T follicular helper cell (primary cell): Measurements from ENCODE around the gene ADGRB3.

ENCODE experiments used
- DNase-seq: peaks from one replicate; pipeline ENCODE4 v3.0.0-alpha.2; 2020; ENCODE audit warnings: low read depth

Gene ADGRB3

DNA sequence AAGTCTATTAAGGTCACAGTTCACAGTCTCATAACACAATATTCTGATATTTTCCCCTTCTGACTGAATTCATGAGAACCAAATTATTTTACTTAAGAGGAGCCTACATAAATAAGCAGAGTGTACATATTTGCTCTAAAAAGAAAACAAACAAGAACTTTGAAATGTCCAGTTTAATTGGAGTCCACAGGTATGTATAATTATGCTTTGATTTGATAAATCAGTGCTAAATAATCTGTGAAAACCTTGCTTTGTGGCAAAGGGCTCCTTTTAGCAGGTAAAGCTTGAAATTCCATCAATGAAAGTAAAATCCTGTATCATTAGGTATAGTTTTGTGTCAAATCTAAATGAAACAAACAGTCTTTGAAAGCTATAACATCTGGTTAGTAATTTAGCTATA lies 69.4 kb downstream of the ADGRB3 start:
- DNase-seq: no peak

DNA sequence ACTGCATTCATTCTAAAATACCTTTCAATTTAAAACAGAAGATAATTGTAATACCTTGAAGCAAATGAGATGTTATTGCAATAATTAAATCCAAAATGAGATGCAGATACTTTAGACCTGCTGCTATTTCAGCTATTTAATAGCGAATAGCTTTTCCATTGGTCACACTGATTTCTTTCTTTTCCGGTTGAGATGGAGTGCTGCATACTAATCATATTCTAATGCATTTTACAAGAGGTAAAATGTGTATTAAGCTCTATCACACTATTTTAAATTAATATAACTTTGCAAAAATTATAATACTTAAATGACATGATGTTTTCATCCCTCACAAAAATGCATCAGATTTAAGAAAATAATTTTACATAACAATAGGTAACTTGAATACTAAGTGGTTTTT lies 74.0 kb downstream of the ADGRB3 start:
- DNase-seq: no peak

DNA sequence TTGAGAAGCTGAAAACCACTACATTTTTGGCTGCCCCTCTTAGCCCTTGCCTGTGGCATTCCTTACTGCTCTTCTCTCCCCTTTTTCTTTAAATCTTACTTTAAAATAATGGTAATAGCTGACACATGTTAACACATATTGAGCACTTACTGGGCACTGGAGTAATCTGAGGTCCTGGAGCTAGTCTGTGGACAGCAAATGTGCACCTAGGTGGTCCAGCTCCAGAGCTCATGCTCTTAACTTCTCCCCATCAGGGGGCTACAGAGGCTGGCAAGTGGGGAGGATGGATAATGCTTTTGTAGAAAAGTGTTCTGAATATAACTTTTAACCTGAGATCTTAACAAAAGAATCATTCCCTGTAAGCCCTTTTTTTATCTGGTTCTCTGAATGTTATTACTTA lies 74.8 kb downstream of the ADGRB3 start:
- no peak for DNase-seq

DNA sequence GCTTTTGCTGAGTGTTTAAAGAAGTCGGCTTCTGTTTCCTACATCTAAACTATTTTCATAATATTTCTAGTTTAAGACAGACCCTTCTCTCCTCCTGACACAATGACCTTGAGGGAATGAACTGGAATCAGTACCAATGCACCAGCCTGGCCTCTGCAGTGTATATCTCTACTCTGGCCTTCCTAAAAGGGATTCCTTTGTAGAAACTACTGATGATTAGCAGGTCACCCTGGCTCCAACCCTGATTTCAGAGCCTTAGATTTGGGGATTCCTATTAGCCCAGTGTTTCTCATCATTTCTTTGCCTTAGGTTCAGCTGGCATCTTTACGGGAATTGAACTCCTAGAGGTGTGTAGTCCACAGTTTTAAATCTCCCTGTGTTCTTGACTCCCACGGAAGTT lies 75.4 kb downstream of the ADGRB3 start:
- DNase-seq: no peak

DNA sequence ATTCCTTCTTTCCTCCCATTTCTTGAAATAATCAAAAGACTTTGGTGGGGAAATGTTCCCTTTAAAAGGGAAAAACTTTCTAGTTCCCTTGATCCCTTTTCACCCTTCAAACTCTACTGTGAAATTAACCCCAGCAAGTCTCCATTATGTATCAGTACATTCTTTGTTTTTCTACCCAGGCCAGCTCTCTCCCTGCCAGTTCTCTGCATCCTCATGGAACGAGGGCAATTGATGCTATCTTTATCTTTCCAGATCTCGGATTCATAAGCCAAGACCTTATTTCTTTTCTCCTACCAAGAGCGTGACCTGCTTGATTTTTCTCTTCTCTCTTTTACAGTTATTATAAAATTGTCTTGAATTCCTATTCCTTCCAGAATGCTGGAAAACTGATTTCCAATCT lies 75.8 kb downstream of the ADGRB3 start:
- no peak for DNase-seq

DNA sequence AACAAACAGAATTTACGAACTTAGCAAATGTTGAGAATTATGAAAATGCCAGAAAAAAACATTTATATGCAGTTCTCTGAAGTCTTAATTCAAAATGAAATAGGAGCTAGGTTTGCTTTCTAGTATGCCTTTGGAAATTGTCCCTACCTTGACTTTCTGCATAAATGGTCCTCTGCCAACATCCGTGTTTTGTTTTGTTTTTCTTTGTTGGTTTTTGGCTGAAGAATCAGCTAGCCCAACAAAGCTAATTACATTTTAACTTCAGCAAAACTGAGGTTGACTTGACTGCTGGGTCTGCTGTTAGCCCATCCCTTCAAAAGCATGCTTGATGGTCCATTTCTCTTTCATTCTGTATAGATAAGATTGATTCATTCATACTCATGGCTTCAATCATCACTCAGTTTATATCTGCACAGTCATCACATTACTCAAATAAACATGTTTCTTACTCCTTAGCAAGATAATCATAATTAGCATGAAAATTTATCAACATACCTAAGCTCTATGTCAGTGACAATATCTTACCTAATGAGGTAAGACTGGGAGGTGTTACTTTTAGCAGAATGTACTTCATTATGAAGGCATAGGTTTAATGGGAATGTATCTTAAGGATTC lies 76.4 kb downstream of the ADGRB3 start:
- no peak for DNase-seq

DNA sequence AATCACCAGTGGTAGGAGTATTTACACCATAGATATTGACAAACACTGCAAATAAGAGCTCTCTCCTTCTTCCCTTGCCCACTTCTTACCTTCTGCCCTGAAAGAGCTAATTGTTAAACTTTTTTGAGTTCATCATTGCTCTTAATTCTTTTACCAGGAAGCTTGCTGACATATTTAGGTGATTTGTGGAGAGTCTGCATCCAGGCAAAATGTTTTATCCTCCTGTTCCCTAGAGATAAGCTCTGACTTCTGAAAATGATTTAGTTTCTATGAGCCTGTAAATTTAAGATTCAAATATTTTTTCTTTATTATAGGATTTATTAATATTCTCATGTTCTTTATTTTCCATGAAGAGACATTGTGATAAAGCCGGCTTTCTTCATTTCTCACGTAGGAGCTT lies 81.5 kb downstream of the ADGRB3 start:
- no peak for DNase-seq

DNA sequence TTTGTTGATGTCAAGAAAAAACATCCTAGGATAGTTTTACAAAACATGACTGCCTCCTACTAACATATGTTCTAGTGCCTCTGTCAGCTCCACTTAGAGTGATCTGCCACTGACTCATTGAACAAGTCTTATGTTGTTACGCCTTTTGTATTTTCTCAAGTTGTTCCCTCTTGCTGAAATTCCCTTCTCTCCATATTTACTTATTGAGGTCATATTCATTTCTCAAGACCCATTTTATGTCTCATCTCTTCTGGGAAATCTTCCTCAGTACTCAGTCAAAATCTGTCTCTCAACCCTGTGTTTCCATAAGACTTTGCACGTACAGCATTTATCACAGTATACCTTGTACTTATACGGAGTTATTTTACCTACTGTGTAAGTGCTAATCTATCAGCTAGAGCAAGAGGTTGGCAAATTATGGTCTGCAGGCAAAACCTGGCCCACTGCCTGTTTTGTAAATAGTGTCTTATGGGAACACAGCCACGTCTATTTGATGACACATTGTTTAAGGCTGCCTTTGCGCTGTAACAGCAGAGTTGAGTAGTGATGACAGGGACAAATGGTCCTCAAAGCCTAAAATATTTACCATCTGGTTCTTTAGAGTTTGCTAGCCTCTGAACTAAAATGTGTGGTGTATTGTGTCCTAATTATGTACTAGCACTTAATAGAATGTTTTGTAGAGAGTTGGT lies 83.4 kb downstream of the ADGRB3 start:
- no peak for DNase-seq

DNA sequence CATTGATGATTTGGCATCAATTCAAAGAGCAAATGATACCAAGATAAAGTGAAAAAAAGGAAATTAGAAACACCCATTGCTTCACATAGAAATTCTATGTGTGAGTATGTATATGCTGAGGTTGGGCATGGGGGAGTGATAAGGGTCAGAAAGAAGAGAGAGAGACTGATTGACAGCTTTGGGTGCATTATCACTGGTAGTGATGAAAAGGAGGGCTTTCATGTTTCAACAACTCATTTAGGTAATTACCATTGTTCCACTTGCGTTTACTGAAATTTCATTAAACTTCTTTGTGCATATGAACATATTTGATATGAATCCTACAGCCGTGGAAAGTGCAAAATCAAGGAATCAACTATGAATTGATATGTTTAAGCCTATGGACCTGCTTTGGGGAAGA lies 84.7 kb downstream of the ADGRB3 start:
- no peak for DNase-seq

DNA sequence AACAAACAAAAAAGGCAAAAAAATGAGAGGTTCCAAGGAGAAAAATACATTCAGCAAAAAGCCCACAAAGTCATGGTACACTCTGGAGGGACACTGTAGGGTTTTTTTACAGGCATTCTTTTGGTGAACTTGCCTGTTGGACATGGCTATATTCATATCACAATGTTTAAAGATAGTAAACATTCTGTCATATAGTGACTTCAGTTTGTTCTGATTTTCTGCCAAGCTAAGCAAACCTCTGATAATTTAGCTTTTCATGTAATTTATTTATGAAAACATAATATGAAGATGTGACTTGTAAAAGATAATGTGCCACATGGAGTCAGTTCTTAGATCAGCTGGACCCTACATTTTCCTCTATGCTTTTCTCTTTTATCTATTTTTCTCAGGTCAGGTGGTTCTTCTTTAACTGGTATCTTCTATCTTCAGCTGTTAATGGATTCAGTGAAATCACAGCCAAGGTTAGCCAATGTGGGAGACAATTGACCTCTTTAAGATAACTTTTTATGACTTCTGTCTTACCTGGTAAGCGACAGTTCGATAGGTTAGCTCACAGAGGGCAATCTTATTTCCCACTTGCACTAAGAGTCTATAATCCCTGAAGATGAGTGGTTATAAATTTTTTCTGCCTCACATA lies 87.9 kb downstream of the ADGRB3 start:
- DNase-seq: no peak

DNA sequence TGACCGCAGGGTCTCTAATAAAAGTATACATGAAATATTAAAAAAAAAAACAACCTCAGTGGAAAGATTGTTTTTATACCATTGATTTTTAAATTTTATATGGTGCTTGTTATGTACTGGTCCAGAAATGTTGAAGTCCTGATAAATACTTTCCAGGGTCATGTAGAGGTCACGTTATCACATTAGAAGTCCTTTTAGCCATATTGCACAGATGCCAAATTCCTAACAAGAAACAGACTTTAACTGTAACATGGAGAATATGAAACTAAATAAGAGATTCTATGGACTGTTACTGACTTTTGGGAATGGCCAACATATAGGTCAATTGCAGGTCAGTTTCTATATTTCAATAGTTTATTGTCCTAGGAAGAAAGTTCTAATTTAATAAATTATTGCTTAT lies 89.0 kb downstream of the ADGRB3 start:
- DNase-seq: no peak

DNA sequence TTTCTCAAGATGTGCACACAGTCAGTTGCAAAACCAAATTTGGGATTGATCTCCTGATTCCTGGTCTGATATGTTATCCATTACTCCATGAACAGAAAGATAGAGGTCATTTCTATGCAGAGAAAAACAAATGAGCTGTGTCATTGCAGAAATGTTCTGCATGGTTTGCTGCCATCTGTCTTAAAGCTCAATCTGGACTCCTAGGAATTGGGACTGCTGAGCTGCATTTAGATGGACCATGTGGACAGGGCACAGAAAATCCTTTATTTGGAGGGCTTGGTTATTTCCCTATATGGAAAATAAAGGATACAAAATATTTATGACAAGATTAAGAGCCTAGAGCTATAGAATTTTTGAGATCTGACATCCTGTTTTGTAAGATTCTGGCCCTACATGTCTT lies 91.3 kb downstream of the ADGRB3 start:
- no peak for DNase-seq

DNA sequence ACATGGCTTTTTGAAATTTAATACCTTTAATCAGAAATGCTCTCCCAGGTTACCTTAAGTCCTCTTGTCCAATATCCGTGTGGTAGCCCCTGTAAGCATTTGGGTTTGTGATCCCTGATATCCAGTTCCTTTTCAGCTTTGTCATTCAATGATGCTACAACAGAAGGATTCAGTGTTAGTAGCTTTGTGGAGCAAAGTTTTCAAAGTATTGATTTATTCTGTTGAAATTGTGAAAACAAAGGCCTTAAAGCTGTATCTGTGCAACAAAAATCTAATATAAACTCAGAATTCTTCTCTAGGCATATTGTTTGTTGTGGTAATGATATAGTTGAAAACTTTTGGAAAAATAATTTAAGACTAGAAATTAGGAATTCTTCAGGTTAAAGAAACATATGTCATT lies 91.9 kb downstream of the ADGRB3 start:
- DNase-seq: no peak

DNA sequence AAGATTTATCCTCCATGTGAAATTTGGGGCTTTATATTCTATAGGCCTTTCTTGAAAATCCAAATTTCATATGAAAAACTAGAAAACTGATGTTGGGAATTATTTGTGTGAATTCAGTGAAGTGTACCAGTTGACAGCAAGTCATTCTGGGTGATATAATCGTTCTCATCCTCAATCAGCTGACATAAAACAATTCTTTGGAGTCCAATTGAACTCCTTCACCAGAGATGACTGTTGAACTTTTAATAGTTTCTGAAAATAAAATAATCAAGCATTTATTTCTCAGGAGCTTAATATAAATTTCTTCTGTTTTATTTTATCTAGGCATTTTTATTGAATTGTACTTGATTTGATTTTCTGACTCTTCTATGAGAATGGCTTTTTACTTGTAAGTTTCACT lies 92.6 kb downstream of the ADGRB3 start:
- DNase-seq: no peak

DNA sequence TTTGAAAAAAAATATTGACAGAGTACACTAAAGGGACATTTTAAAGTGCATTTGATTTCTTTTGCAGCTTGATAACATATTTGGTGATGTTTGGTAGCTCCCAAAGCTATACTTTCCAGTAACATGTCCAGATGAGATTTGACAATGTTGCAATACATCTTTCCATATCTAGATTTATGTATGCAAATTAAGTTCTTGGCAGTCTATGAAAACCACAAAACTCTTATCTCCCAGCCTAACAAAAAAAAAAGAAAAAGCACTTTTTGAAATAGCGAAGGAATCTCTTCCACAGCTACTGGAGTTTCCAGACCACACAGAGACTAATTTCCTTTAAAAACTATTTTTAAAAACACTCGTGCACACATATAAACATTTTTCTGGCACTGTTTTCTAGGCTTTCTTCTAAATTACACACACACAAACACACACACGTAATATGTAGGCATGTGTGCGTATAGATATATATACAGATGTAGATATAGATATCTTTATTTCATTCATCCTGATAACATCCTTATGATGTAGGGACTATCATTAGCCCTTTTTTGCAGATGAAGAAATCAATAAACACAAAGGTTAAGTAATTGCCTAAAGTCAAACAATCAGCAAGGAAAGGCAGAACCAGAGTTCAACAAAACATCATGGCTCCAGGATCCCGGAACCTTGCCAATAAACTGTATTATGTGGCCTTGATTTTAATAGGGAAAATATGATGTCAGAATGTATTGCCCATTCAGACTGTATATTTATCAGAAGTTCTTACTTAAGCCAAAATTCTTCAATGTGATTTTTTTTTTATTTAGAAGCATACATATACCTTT lies 93.3 kb downstream of the ADGRB3 start:
- DNase-seq: no peak

DNA sequence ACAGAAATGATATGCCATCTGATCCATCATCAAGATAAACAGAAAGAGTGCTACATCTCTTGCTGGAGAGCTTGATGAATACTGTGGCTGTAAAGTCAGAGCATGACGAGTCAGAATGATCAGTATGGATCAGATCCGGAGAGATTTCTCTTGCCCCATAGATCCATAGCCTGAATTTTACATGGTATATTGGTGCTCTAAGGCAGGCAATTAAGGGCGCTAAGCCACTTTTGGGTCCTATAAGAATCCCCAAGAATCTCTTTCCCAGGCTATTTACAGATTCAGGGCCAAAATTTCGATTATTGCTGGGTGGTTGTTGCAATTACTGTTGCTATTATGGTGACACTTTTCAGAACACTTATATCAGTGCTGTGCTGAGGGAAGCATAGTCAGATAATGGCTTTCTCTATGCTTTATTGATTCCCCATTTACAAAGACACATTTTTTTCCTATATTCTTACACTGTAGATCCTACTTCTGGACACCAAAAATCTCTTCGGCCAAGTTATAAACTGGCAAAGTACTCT lies 94.4 kb downstream of the ADGRB3 start:
- no peak for DNase-seq

DNA sequence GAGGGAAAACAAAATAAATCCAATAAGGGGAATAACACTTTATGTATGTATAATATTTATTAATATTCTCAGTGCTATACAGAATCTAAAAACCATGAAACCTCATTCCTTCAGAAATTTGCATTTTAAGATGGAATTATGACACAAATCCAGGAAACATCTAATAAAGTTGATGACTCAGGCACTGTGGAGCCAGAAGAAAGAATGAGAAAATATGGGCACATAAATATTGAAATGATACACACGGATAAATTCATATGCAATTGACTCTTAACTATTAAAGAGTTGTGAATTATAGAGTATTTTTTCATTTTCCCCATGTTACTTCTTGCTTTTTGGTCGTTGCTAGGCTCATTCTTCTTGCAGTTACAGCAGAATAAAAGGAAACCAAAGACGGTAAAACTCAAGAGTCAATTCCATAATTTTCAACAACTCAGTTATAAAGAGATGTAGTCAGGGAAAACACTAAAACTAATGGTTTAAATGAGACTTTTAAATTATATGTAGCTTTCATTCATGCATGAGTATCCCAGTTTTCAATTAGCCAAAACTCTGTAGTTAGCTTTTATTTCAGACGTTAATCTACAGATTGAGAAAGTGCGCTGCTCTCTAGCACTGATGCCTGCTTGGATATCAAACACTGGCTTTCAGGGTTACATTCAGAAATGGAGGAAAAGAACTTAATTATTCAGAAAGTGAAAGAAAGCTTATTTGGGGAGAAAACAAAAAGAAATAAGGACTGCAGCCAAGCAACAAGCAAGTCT lies 95.4 kb downstream of the ADGRB3 start:
- DNase-seq: no peak

DNA sequence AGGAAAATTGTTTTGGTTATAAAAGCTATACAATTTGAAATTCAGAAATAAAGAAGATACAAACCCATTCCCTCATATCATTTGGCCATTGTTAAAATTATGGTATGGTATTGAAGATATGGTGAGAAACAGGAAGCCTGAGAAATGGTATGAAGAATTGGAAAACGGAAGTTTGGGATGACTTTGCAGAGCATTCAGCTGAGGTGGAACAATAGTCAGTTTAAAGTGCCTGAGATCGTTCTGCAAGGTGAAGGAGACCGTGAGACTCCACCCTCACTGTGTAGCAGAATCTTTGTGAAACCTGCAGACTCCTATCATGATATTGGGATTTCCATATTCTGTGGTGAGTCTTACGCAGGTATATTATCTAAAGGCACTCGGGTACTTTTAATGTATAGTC lies 97.3 kb downstream of the ADGRB3 start:
- DNase-seq: no peak

DNA sequence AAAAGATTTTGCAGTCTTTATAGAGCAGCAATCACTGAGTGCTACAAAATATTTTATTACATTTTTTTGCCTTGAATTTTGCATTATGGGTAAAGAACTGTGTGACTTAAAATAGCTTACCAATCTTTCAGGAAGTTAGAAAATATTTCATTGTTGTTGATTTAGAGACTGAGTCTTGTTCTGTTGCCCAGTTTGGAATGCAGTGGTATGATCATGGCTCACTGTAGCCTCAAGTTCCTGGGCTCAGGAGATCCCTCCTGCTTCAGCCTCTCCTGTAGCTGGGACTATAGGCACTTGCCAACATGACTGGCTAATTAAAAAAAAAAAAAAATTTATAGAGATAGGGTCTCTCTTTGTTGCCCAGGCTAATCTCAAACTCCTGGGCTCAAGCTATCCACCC lies 100.8 kb downstream of the ADGRB3 start:
- DNase-seq: no peak

DNA sequence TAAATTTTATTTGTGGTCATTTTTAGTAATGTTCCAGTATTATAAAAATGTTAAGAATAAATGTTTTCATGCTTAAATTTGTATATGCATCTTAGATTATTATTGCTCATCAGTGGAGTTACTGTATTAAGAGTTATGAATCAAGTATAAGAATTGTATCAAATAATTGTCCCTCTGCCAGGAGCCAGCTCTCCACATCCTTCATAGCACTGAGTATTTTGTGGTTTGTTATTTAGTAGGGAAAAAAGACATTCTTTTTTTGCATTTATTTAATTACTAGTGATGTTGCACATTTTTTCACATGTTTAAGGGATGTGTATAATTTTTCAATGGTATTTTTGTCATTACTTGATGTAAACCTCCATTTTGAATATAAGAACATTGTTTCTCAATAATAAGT lies 102.0 kb downstream of the ADGRB3 start:
- no peak for DNase-seq

DNA sequence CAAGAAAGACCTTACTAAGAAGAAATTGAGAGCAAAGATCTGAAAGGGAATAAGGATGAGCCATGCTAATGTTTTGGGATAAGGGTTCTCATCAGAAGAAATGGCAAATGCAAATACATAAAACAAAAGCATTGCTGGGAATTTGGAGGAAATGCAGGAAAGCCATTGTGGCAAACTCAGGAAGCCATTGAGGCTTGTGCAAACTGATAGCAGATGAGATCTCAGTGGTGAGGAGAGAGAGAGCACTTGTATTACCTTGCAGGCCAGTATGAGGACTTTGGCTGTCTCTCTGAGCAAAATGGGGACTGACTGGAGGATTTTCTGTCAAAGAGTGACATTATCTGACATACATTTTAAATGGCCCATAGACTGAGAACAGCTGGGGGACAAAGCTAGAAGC lies 103.0 kb downstream of the ADGRB3 start:
- DNase-seq: no peak
